IPS DF 6.9 (cell line): ENCODE data around the gene DNAH10.
"Not testable (repeated sequence)": the region's sequence is repeated elsewhere in the genome, so short reads cannot be mapped to it uniquely, and the experiment has no call there.

ENCODE experiments used
- DNase-seq: peaks from one replicate; pipeline ENCODE4 v3.0.0-alpha.2; 2013; ENCODE audit warnings: low read depth, low spot score
- H3K27ac ChIP-seq: one replicate; pipeline ENCODE4 v1.5.1; 2013; ENCODE audit warnings: low read length, control low read depth
- H3K27me3 ChIP-seq: 2 replicates; pipeline ENCODE4 v1.6.1; 2013; ENCODE audit warnings: mild to moderate bottlenecking, low read length; ENCODE audit not compliant: control insufficient read depth, insufficient read depth
- H3K36me3 ChIP-seq: 2 replicates; pipeline ENCODE4 v1.6.1; 2013; ENCODE audit warnings: low read length; ENCODE audit not compliant: control insufficient read depth, insufficient read depth
- H3K4me1 ChIP-seq: 2 replicates; pipeline ENCODE4 v1.6.1; 2013; ENCODE audit warnings: low read length; ENCODE audit not compliant: control insufficient read depth, insufficient read depth
- H3K4me3 ChIP-seq: 2 replicates; pipeline ENCODE4 v1.5.1; 2013; ENCODE audit warnings: mild to moderate bottlenecking, low read length
- H3K9me3 ChIP-seq: 2 replicates; pipeline ENCODE4 v1.6.1; 2013; ENCODE audit warnings: low read length, inconsistent platforms; ENCODE audit not compliant: control insufficient read depth, insufficient read depth
- WGBS: extraction: QIAGEN DNeasy Blood & Tissue Kit; methylation state at CpG from one replicate; pipeline ENCODE4 v1.1.7; 2013; ENCODE audit warnings: mixed read lengths, missing lambda C conversion rate; ENCODE audit not compliant: insufficient read length, insufficient coverage; 5-methylcytosine and 5-hydroxymethylcytosine counted together

Gene DNAH10

DNA sequence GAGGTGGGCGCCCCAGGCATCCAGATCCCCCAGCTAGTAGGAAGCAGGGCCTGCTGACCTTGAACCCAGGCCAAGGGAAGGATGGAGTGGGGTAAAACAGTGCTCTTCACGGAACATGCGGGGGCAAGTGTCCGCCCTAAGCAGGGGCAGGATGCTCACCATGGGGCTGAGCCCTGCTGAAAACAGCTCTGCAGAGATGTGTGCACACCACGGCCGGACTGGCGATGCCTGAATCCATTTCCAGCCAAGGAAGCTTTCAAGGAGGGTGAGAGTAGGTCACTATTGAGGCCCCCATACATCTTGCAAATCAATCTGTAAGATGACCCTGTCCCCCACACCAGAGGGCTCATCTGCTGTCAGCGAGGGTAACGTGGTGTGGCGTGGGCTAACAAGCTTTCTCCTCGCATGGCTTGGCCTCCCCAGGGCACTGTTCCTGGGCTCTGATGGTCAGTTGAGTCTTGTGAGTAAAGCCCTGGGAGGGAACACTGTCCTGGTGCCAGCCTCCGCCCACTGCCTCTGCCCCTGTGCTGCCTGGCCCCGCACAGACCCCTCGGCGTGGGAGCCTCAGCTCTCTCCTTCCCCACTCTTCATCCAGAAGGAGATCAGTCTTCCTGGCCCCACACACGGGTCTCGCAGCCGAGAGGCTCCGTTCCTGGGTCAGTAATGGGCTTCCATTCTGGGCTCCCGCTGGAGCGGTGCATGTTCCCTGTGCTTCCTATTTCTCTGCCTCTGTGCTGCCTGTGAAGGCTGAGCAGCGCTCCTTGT lies 141.4 kb downstream of the DNAH10 start:
- no peak overlapping the region for H3K4me3 ChIP-seq
- peaks cover 5% of the 10 kb centered on the region for H3K4me1 ChIP-seq
- H3K27me3 ChIP-seq, result no peaks in the 10 kb centered on the region
- WGBS, result no CpG with 5 or more reads among the region's 22 CpGs
- no peak overlapping the region for H3K27ac ChIP-seq
- H3K36me3 ChIP-seq, result no peaks in the 10 kb centered on the region
- no peak for DNase-seq
- H3K9me3 ChIP-seq, result no peaks in the 10 kb centered on the region

GRCh38 chr12:123905319-123905925 lies 143.3 kb downstream of the DNAH10 start:
- no CpG with 5 or more reads among the region's 9 CpGs for WGBS
- no peak overlapping the region for H3K4me3 ChIP-seq
- no peaks in the 10 kb centered on the region for H3K27me3 ChIP-seq
- no peak for DNase-seq
- H3K4me1 ChIP-seq, result peaks cover 4% of the 10 kb centered on the region; the same call in 1 of the 2 replicates
- H3K9me3 ChIP-seq, result no peaks in the 10 kb centered on the region
- H3K36me3 ChIP-seq, result no peaks in the 10 kb centered on the region
- no peak overlapping the region for H3K27ac ChIP-seq

DNA sequence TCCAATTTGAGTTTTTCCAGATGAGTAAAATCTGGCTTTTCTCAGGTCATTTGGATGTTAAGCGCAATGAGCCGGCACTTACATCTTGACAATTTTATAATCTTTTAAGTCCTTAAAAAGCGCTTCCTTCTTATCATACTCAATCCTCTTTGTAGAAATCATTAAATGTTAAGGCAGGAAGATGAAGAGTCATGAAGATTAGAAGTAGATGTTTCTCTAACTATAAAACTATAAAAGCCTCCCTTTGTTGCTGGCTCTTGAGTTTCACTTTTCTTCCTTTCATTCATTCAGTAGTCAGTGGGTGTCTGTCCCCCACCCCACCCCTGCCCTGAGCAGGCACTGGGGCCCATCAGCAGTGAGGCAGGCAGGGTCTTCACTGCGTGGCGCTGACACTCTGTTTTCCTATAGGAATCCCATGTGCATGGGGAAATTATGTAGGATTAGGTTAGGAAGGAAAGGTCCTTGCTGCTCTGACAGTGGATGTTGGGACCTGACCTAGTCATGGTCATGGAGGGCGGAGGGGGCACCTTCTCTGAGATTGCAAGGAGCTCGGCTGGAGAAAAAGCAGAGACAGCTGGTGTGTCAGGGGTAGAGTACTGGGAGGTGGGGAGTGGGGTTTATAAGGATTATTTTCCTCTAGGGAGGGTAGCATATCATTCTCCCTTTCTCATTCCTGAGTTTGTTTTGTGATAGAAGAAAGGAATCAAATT lies 144.8 kb downstream of the DNAH10 start:
- no peaks in the 10 kb centered on the region for H3K36me3 ChIP-seq
- no peaks in the 10 kb centered on the region for H3K4me1 ChIP-seq
- no peak overlapping the region for H3K27ac ChIP-seq
- no CpG with 5 or more reads among the region's 7 CpGs for WGBS
- H3K4me3 ChIP-seq, result no peak overlapping the region
- no peak for DNase-seq
- H3K27me3 ChIP-seq, result no peaks in the 10 kb centered on the region
- no peaks in the 10 kb centered on the region for H3K9me3 ChIP-seq

GRCh38 chr12:123907726-123908476 lies 145.8 kb downstream of the DNAH10 start:
- DNase-seq, result no peak
- Histone ChIP-seq H3K27me3 (no peaks in the 10 kb centered on the region), H3K27ac (no peak overlapping the region), H3K4me3 (no peak overlapping the region), H3K36me3 (no peaks in the 10 kb centered on the region), H3K9me3 (no peaks in the 10 kb centered on the region), H3K4me1 (no peaks in the 10 kb centered on the region)
- no CpG with 5 or more reads among the region's 12 CpGs for WGBS

DNA sequence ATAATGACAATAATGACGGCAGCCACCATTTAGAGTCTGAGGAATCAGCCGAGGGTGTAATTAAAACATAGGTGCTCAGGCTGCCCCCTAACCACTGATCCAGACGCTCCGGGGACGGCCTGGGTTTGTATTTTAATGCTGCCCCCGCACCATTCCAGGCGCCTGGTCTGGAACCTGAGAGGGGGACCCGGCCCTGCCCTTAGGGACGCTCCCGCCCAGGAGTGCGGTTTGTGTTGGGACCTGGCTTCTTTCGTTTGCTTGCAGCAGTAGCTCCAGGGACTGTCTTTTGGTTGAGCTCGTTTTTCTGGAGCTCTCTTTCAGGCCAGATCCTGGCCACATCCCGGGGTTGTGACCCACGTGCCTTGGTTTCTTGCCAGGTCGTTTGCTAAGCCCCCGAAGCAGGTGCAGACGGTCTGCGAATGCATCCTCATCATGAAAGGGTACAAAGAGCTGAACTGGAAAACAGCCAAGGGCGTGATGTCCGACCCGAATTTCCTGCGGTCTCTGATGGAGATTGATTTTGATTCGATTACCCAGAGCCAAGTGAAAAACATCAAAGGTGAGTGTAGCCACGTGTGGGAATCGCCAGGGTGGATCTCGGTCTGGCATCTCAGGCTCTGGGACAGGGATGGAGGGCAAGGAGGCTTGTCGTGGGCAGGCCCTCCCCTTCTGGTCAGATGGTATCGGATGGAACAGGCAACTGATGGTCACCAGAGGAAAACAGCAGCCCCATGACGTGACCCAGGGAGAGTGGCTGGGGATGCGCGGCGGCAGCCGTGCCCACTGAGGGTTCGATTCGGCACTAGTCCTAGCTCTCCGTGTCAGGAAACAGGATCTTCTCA lies 147.0 kb downstream of the DNAH10 start:
- Histone ChIP-seq H3K4me1 (no peaks in the 10 kb centered on the region), H3K36me3 (no peaks in the 10 kb centered on the region), H3K9me3 (no peaks in the 10 kb centered on the region), H3K27me3 (no peaks in the 10 kb centered on the region), H3K27ac (no peak overlapping the region), H3K4me3 (no peak overlapping the region)
- no CpG with 5 or more reads among the region's 37 CpGs for WGBS
- DNase-seq, result no peak

DNA sequence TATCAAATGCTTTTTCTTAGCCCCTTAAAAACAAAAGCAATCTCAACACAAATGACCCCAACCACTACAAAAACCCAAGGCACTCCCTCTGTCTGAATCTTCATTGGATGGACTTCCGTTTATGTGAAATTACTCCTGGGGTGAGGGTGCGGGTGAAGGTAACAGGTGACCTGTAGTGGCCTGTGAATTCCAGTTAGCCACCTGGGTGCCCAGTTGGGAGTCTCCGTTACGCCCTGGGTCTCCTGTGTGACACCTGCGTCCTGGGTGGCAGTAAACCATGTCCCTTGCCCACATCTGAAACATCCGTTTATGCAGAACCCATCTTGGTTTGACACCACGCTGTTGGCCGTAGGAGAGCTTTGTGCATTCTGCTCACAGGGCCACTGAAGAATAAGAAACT lies 148.0 kb downstream of the DNAH10 start:
- no peak for DNase-seq
- Histone ChIP-seq H3K4me3 (no peak overlapping the region), H3K9me3 (no peaks in the 10 kb centered on the region), H3K27me3 (no peaks in the 10 kb centered on the region), H3K36me3 (no peaks in the 10 kb centered on the region), H3K4me1 (no peaks in the 10 kb centered on the region; the same call in 1 of the 2 replicates), H3K27ac (no peak overlapping the region)
- no CpG with 5 or more reads among the region's 8 CpGs for WGBS

- Histone ChIP-seq H3K9me3 (no peaks in the 10 kb centered on the region), H3K4me3 (no peak overlapping the region), H3K36me3 (no peaks in the 10 kb centered on the region), H3K27me3 (no peaks in the 10 kb centered on the region), H3K27ac (no peak overlapping the region), H3K4me1 (no peaks in the 10 kb centered on the region; the same call in 1 of the 2 replicates)
- no CpG with 5 or more reads among the region's 5 CpGs for WGBS
- no peak for DNase-seq
These were observed 148.7 kb downstream of the DNAH10 start for GRCh38 chr12:123910761-123911193.

DNA sequence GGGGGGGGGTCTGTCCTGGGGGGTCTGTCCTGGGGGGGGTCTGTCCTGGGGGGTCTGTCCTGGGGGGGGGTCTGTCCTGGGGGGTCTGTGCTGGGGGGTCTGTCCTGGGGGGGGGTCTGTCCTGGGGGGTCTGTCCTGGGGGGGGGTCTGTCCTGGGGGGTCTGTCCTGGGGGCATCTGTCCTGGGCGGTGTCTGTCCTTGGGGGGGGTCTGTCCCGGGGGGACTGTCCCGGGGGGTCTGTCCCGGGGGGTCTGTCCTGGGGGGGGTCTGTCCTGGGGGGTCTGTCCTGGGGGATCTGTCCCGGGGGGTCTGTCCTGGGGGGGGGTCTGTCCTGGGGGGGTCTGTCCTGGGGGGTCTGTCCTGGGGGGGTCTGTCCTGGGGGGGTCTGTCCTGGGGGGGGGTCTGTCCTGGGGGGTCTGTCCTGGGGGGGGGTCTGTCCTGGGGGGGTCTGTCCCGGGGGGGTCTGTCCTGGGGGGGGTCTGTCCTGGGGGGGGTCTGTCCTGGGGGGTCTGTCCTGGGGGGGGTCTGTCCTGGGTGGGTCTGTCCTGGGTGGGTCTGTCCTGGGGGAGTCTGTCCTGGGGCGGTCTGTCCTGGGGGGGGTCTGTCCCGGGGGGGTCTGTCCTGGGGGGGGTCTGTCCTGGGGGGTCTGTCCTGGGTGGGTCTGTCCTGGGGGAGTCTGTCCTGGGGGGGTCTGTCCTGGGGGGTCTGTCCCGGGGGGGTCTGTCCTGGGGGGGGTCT lies 149.7 kb downstream of the DNAH10 start:
- not testable (repeated sequence) for H3K4me1 ChIP-seq, H3K27ac ChIP-seq, H3K4me3 ChIP-seq, DNase-seq, H3K27me3 ChIP-seq, H3K9me3 ChIP-seq, H3K36me3 ChIP-seq
- no CpG with 5 or more reads among the region's 9 CpGs for WGBS
